A673 (cell line): ENCODE measurements around the gene HINT3. TPM values are rescaled to one million over a fixed set of nuclear protein-coding genes. Genes with fewer than 3 reads are reported as not detected.

Experiments used
- BruUV-seq: library from RNA; stranded (reverse); fragments of 400-500 nt; replicated peaks from 2 replicates; lab custom pipeline; 2021; lab: Mats Ljungman, UMichigan
- CTCF ChIA-PET: fragments of 300-600 bp; sonication (Branson Sonifier 250); formaldehyde crosslinking; loops from one replicate; lab custom pipeline; 2022; ENCODE audit warnings: antibody characterized with exemption; lab: Charles Lee
- POLR2A ChIA-PET: fragments of 300-600 bp; sonication (Branson Sonifier 250); formaldehyde crosslinking; loops from one replicate; lab custom pipeline; 2022; ENCODE audit warnings: antibody characterized with exemption; ENCODE audit not compliant: low non-redundant PET; lab: Charles Lee
- DNase-seq: peaks from one replicate; pipeline ENCODE4 v3.0.0-alpha.2; 2015; ENCODE audit warnings: low spot score
- H3K27ac ChIP-seq: fragments of 200-600 bp; sonication (generic); 2 replicates; pipeline ENCODE4 v1.5.1; 2016; ENCODE audit warnings: mixed run types, low read depth, mild to moderate bottlenecking, mixed read lengths, antibody characterized with exemption, low read length; ENCODE audit not compliant: poor library complexity, severe bottlenecking
- H3K27me3 ChIP-seq: fragments of 200-600 bp; sonication (generic); replicated peaks from 2 replicates; pipeline ENCODE4 v1.6.1; 2017; ENCODE audit warnings: mixed run types, low read depth, mild to moderate bottlenecking, mixed read lengths, antibody characterized with exemption, low read length; ENCODE audit not compliant: insufficient read depth, poor library complexity
- H3K36me3 ChIP-seq: fragments of 200-600 bp; sonication (generic); 2 replicates; pipeline ENCODE4 v1.6.1; 2016; ENCODE audit warnings: mixed run types, mild to moderate bottlenecking, mixed read lengths, antibody characterized with exemption, low read length; ENCODE audit not compliant: insufficient read depth, poor library complexity, severe bottlenecking
- H3K4me1 ChIP-seq: fragments of 200-600 bp; sonication (generic); 2 replicates; pipeline ENCODE4 v1.6.1; 2017; ENCODE audit warnings: mixed run types, mild to moderate bottlenecking, mixed read lengths, antibody characterized with exemption, low read length; ENCODE audit not compliant: insufficient read depth, poor library complexity, severe bottlenecking
- H3K4me3 ChIP-seq: fragments of 200-600 bp; sonication (generic); 2 replicates; pipeline ENCODE4 v1.5.1; 2016; ENCODE audit warnings: low read depth, mixed run types, mild to moderate bottlenecking, mixed read lengths, low read length; ENCODE audit not compliant: poor library complexity, severe bottlenecking
- H3K9me3 ChIP-seq: fragments of 200-600 bp; sonication (generic); 2 replicates; pipeline ENCODE4 v1.6.1; 2016; ENCODE audit warnings: mixed run types, low read depth, mild to moderate bottlenecking, mixed read lengths, antibody characterized with exemption, low read length; ENCODE audit not compliant: poor library complexity, severe bottlenecking
- EZH2 ChIP-seq: fragments of 200-600 bp; sonication (generic); IDR thresholded peaks from 2 replicates; pipeline ENCODE4 v1.6.1; 2017; ENCODE audit warnings: borderline replicate concordance, low read depth, mild to moderate bottlenecking, mixed read lengths, antibody characterized with exemption, low read length; ENCODE audit not compliant: poor library complexity, severe bottlenecking
- intact Hi-C: fragments of 100-400 bp; cut with micrococcal nuclease; formaldehyde crosslinking; loops from one replicate; pipeline ENCODE4 v1.10.0; 2022; ENCODE audit not compliant: unreplicated experiment
- total RNA-seq: library from RNA; stranded (reverse); gene quantifications from 2 replicates; pipeline ENCODE4 v1.2.3, GENCODE V29; 2021
- TF ChIP-seq, protein P1 (sequence below): fragments of 300-800, 200-600 bp; sonication (generic); conservative IDR thresholded peaks from 2 replicates; pipeline ENCODE4 v1.5.1; 2017; ENCODE audit warnings: low read depth, mild to moderate bottlenecking, antibody characterized with exemption, low read length, moderate library complexity, mixed read lengths

The HINT3 gene
- total RNA-seq, 1 experiment from 2014 or later: 15.8 TPM

DNA sequence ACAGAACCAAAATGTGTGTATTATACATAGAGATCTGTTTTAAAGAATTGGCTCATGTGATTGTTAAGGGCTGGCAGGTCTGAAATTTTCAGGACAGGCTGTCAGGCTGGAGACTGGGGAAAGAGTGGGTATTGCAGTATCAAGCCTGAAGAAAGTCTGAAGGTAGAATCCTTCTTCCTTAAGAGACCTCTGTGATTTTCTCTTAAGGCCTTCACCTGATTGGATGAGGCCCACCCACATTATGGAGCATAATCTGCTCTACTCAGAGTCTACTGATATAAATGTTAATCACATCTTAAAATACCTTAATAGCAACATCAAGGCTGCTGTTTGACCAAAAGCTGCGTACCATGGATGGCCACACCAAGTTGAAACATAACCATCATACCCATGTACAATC, 43.4 kb upstream of the HINT3 start:
- intact Hi-C loops: no loop called here
- TF ChIP-seq, protein P1, sequence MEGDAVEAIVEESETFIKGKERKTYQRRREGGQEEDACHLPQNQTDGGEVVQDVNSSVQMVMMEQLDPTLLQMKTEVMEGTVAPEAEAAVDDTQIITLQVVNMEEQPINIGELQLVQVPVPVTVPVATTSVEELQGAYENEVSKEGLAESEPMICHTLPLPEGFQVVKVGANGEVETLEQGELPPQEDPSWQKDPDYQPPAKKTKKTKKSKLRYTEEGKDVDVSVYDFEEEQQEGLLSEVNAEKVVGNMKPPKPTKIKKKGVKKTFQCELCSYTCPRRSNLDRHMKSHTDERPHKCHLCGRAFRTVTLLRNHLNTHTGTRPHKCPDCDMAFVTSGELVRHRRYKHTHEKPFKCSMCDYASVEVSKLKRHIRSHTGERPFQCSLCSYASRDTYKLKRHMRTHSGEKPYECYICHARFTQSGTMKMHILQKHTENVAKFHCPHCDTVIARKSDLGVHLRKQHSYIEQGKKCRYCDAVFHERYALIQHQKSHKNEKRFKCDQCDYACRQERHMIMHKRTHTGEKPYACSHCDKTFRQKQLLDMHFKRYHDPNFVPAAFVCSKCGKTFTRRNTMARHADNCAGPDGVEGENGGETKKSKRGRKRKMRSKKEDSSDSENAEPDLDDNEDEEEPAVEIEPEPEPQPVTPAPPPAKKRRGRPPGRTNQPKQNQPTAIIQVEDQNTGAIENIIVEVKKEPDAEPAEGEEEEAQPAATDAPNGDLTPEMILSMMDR: no peak
- TF ChIP-seq EZH2: no peak
- H3K36me3 ChIP-seq: no peaks in the 10 kb centered on the region

DNA sequence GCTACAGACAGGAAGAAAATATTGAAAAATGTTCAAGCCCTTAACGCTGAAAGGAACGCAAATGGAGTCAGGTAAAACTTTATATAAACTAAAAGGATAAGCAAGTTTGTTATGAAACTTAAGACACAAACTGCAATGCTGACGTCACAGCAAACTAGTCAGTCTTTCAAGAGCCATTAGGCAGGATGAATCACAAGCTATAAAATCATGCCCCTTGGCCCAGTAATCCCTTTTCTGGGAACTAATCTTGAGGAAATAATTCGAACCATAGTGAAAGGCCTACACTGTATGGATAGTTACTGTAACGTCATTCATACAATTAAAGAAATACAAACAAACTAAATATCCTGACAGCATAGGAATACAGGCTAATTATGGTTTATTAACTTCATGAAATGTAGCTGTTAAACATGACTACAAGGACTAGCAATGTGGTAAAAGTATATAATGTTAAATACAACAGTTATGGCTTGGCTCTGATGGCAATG, 42.7 kb upstream of the HINT3 start:
- Histone ChIP-seq H3K27me3 (no peaks in the 10 kb centered on the region), H3K9me3 (no peaks in the 10 kb centered on the region), H3K4me1 (peaks cover 28% of the 10 kb centered on the region), H3K27ac (peak overlapping the region; percentile 46), H3K4me3 (no peak overlapping the region), H3K36me3 (no peaks in the 10 kb centered on the region)
- no TSS peak for BruUV-seq
- DNase-seq: peak; percentile 88
- TF ChIP-seq, protein P1: no peak
- TF ChIP-seq EZH2: no peak
- ChIA-PET POLR2A (interaction anchor here (0.6 kb wide), 1 partner anchor 83 kb away, joined by 4 read pairs; no protein-coding TSS in a partner anchor), CTCF (no interaction called here)
- intact Hi-C loops: no loop called here

More for the DNA sequence above, 43.4 kb upstream of the HINT3 start:
- ChIA-PET CTCF (no interaction called here), POLR2A (no interaction called here)
- no TSS peak for BruUV-seq
- no peak overlapping the region for H3K4me3 ChIP-seq
- H3K27me3 ChIP-seq: no peaks in the 10 kb centered on the region
- H3K9me3 ChIP-seq: no peaks in the 10 kb centered on the region
- no peak for DNase-seq
- H3K4me1 ChIP-seq: peaks cover 23% of the 10 kb centered on the region
- peak overlapping the region; percentile 46 for H3K27ac ChIP-seq

DNA sequence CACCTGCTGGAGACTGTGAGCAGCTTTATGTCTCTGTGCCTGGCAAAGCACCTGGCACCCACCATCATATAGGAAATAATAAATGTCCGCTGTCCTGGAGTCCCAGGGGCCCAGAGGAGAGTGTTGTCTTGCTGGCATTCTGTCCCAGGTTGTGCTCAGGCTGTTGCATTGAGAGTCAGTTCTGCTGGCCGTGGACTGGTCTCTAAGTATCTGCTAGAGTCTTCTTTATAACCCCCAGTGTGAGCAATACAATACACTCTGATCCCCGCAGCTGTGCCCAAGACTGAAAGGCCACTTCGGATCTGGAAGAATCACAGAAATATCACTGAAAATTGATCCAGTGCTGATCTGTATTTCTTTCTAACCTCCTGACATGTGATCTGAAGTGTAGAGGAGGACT, 38.3 kb upstream of the HINT3 start:
- H3K27ac ChIP-seq: no peak overlapping the region
- ChIA-PET CTCF (no interaction called here), POLR2A (no interaction called here)
- H3K9me3 ChIP-seq: no peaks in the 10 kb centered on the region
- no peaks in the 10 kb centered on the region for H3K27me3 ChIP-seq
- H3K36me3 ChIP-seq: no peaks in the 10 kb centered on the region
- peaks cover 22% of the 10 kb centered on the region for H3K4me1 ChIP-seq
- BruUV-seq: no TSS peak
- H3K4me3 ChIP-seq: no peak overlapping the region
- DNase-seq: no peak
- intact Hi-C loops: no loop called here
- TF ChIP-seq EZH2: no peak
- TF ChIP-seq, protein P1: no peak
